Mucosa of rectum (tissue), 2 donors: ENCODE data around the gene SLC20A1.
"Not testable (repeated sequence)": the region's sequence is repeated elsewhere in the genome, so short reads cannot be mapped to it uniquely, and the experiment has no call there.

Experiments used
- H3K27ac ChIP-seq, 2 donors: one replicate each; pipeline ENCODE4 v1.7.0; 2013; ENCODE audit warnings: inconsistent platforms in 2 of 2, low read depth in 2 of 2, low read length in 2 of 2
- H3K27me3 ChIP-seq, 2 donors: one replicate each; pipeline ENCODE4 v1.7.0; 2013; ENCODE audit warnings: low read length in 2 of 2; ENCODE audit not compliant: control insufficient read depth in 2 of 2, insufficient read depth in 2 of 2
- H3K36me3 ChIP-seq, 2 donors: one replicate each; pipeline ENCODE4 v1.7.0; 2013; ENCODE audit warnings: low read length in 2 of 2; ENCODE audit not compliant: control insufficient read depth in 2 of 2, insufficient read depth in 2 of 2
- H3K4me1 ChIP-seq, 2 donors: one replicate each; pipeline ENCODE4 v1.7.0; 2013; ENCODE audit warnings: low read length in 2 of 2, mild to moderate bottlenecking in 1 of 2; ENCODE audit not compliant: control insufficient read depth in 2 of 2, insufficient read depth in 2 of 2
- H3K4me3 ChIP-seq, 2 donors: one replicate each; pipeline ENCODE4 v1.7.0; 2013; ENCODE audit warnings: low read length in 2 of 2
- H3K9ac ChIP-seq, 2 donors: one replicate each; pipeline ENCODE4 v1.7.0; 2013; ENCODE audit warnings: low read length in 2 of 2, low read depth in 1 of 2, mild to moderate bottlenecking in 1 of 2
- H3K9me3 ChIP-seq, 2 donors: one replicate each; pipeline ENCODE4 v1.7.0; 2013; ENCODE audit warnings: low read length in 2 of 2; ENCODE audit not compliant: control insufficient read depth in 2 of 2
- donor health status: healthy.
- donor health status: Normal muscosa, but diverticular disease.

The SLC20A1 gene

DNA sequence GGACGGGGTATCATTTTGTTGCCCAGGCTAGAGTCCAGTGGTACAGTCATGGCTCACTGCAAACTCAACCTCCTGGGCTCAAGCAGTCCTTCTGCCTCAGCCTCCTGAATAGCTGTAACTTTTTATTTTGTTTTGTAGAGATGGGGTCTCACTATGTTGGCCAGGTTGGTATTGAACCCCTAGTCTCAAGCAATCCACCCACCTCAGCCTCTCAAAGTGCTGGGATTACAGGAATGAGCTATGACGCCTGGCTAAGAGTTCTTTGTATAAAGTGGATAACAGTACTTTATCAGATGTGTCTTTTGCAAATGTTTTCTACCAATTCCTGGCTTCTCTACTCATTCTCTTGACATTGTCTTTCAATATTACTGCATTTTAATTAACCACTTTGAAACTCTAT lies 57.9 kb downstream of the SLC20A1 start:
- Histone ChIP-seq H3K27ac (no peak overlapping the region), H3K27me3 (peaks cover 0 to 3% of the 10 kb centered on the region in 2 donors), H3K4me3 (no peak overlapping the region), H3K9ac (no peak overlapping the region), H3K4me1 (peaks cover 0 to 2% of the 10 kb centered on the region in 2 donors), H3K36me3 (no peaks in the 10 kb centered on the region), H3K9me3 (no peaks in the 10 kb centered on the region)

DNA sequence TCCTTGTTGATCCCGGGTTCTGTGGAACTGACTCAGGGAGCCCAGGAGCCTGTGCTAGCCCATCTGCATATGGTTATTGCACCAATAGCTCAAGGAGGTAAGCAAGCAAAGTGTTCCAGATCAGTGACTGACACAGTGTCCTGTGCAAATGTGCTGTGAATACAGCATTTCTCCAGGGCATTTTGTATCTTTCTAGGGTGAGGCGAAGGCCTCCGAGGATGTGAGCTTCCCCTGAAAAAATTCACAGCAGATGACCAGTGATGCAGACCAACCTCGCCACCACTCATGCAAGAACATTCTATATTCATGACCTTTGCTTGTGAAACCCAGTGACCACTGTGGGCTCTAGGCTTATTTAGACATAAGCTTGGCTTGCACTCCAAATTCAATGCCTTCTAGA lies 59.8 kb downstream of the SLC20A1 start:
- Histone ChIP-seq H3K4me3 (no peak overlapping the region), H3K27ac (peak overlapping the region in 1 of 2 donors; percentile 12), H3K9me3 (no peaks in the 10 kb centered on the region), H3K36me3 (no peaks in the 10 kb centered on the region), H3K4me1 (peaks cover 0 to 2% of the 10 kb centered on the region in 2 donors), H3K9ac (no peak overlapping the region), H3K27me3 (peaks cover 0 to 3% of the 10 kb centered on the region in 2 donors)

DNA sequence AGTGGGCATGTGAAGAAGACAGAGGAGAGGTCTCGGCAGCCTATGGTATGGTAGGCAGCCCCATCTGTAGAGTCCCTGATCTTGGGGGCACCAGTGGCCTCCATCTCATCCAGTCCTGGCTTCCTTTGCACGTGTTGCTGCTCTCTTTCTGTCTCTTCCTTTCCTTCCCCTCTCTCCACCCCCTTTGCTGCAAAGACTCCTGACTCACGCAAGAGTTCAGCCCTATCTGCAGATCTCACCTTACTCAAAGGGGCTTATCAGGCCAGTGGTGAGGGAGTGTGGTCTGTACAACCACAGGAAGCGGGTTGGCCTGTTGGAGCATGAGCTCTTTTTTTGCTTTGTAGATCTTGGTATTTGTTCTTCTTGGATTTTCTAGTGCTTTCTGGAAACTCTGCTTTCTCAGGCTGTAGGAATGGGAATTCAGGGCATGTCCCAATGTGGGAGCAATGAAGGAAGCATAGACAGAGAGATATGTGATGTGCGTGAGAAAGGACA lies 60.5 kb downstream of the SLC20A1 start:
- peaks cover 0 to 2% of the 10 kb centered on the region in 2 donors for H3K4me1 ChIP-seq
- no peak overlapping the region for H3K9ac ChIP-seq
- H3K27ac ChIP-seq = peak overlapping the region in 1 of 2 donors; percentile 12
- H3K27me3 ChIP-seq = peaks cover 0 to 3% of the 10 kb centered on the region in 2 donors
- no peaks in the 10 kb centered on the region for H3K36me3 ChIP-seq
- H3K9me3 ChIP-seq = no peaks in the 10 kb centered on the region
- H3K4me3 ChIP-seq = no peak overlapping the region

DNA sequence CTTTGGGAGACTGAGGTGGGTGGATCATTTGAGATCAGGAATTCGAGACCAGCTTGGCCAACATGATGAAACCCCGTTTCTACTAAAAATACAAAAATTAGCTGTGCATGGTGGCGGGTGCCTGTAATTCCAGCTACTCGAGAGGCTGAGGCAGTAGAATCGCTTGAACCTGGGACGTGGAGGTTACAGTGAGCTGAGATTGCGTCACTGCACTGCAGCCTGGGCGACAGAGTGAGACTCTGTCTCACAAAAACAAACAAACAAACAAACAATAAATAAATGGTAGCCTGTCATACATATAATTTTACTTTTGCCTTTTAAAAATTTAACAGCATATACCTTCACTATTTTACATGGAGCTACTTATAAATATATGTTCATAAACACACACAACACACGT lies 61.2 kb downstream of the SLC20A1 start:
- not testable (repeated sequence) for H3K36me3 ChIP-seq, H3K27me3 ChIP-seq

DNA sequence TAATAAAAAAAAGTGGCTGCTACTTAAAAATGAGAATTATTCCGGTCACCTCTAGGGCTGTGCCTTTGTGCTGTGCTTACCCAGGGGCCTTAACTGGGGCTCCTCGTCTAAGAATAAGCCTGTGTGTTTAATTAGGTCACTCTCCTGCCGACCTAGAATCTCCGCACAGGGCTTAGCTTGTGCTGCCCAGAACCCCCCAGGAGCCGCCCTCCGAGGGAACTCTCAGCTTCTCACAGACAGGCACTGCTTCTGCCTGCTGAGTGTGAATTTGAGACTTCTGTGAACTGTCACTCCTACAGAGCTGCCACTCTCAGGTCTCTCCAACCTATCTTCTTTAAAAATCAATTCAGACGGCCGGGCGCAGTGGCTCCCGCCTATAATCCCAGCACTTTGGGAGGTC lies 63.2 kb downstream of the SLC20A1 start:
- peak overlapping the region in 1 of 2 donors; percentile 1 for H3K27ac ChIP-seq
- H3K27me3 ChIP-seq = peaks cover 0 to 3% of the 10 kb centered on the region in 2 donors
- H3K9ac ChIP-seq = no peak overlapping the region
- peaks cover 0 to 2% of the 10 kb centered on the region in 2 donors for H3K4me1 ChIP-seq
- H3K9me3 ChIP-seq = no peaks in the 10 kb centered on the region
- no peak overlapping the region for H3K4me3 ChIP-seq
- H3K36me3 ChIP-seq = no peaks in the 10 kb centered on the region

More for the DNA sequence above, 61.2 kb downstream of the SLC20A1 start:
- not testable (repeated sequence) for H3K4me1 ChIP-seq, H3K4me3 ChIP-seq, H3K27ac ChIP-seq, H3K9me3 ChIP-seq, H3K9ac ChIP-seq

DNA sequence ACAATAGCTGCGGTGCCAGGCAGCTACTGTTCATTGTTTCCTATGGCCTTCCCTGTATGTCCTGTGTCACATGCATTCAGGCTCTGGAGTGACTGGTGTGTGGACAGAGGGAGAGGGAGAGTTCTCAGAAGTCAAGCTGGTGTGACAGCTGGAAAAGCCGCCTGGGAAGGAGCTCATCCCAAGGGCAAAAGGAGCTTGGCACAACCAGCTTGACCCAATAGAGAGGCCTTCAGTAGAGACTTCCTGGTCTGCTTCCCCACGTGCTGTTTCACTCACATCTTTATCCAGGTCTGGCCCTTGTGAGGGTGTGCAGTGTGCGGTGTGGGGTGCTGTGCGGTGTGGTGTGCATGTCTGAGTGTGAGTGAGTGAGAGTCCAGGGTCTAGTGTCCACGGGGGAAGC lies 64.0 kb downstream of the SLC20A1 start:
- Histone ChIP-seq H3K9me3 (no peaks in the 10 kb centered on the region), H3K9ac (no peak overlapping the region), H3K27me3 (peaks cover 0 to 3% of the 10 kb centered on the region in 2 donors), H3K36me3 (no peaks in the 10 kb centered on the region), H3K4me1 (peaks cover 0 to 2% of the 10 kb centered on the region in 2 donors), H3K27ac (no peak overlapping the region), H3K4me3 (no peak overlapping the region)

DNA sequence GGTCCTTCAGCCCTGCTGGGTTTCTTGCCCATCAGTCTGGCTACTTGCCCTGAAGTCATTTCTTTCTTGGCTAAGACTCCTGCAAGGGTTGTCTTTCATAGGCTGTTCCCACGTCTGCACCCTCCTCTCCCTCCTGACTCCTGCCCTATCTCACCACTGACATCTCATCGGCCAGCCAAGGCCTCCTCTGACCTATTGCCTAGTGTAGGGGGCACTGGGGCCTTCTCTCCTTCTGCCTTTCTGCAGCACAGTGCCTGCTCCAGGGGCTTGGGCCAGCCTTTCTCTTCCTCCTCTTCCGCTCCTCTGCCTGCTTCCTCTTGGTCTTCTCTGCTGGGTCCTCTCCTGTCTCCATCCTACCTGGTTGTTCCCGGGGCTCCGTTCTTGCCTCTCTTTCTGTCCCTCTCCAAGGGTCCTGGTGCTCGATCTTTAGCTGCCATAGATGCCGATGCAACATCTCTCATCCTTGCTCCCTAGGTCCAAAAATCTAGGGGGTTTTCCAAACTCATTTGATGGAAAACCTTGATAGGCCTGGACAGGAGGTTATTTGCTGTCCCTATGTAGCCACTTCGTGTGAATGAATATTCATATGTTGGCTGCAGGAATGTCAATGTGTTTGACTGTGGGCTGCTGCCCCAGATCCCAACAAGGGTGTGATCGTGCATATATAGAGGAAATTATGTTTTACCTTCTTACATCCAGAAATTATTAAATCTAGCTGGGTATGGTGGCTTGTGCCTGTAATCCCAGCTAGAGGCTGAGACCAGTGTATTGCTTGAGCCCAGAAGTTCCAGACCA lies 65.4 kb downstream of the SLC20A1 start:
- Histone ChIP-seq H3K4me1 (peaks cover 0 to 2% of the 10 kb centered on the region in 2 donors), H3K4me3 (no peak overlapping the region), H3K27ac (no peak overlapping the region), H3K9ac (no peak overlapping the region), H3K36me3 (no peaks in the 10 kb centered on the region), H3K27me3 (peaks cover 0 to 3% of the 10 kb centered on the region in 2 donors), H3K9me3 (no peaks in the 10 kb centered on the region)

DNA sequence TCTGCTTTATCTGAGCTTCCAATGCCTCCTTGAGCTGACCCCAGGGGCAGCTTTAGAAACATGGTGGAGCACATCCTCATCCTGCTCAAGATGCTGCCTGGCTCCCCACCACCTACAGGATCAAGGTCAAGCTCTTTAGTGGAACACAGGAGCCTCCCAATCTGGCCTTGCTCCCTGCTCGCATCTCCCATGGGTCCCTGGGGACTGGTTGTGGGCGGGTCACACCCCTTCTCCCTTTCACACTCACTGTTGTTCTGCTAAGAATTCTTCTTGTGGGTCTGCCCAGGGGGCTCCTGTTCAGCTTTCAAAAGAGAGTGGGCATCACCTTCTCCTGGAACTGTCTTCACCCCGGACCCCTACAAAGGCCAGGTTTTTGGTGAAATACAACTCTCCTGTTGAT lies 66.7 kb downstream of the SLC20A1 start:
- H3K27me3 ChIP-seq = peaks cover 0 to 1% of the 10 kb centered on the region in 2 donors
- H3K4me3 ChIP-seq = no peak overlapping the region
- H3K9ac ChIP-seq = no peak overlapping the region
- no peak overlapping the region for H3K27ac ChIP-seq
- H3K4me1 ChIP-seq = peaks cover 0 to 2% of the 10 kb centered on the region in 2 donors
- no peaks in the 10 kb centered on the region for H3K9me3 ChIP-seq
- H3K36me3 ChIP-seq = no peaks in the 10 kb centered on the region

DNA sequence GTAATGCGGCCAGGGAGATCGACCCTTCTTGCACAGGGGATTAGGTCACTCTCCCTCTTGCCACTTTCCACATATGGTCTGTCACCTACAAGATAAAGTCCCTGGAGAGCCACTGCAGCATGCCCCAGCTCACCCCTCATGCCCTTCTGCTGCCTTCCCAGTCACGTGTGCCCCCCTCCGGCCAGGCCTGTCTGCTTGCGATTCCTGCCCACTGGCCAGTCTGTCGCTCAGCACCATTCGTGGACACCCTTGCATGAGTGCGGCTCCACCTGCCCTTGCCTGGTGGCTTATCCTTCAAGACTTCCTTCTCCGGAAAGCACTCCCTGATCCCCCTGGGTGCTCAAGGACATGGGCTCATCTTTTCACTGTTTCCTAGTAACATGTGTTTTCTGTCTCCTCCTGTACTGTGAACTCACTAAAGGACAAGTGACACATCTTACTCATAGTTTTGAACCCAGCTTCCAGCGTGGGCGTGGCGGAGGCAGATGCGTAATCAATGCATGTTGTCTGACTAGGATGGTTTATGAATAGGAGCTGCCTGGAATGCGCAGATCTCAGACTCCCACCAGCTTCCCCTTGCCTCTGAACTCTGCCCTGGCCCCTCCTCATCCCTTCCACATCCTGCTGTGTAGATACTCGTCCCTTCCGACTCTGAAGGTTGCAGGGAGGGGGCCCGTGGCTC lies 67.3 kb downstream of the SLC20A1 start:
- H3K27ac ChIP-seq = no peak overlapping the region
- H3K36me3 ChIP-seq = no peaks in the 10 kb centered on the region
- no peaks in the 10 kb centered on the region for H3K4me1 ChIP-seq
- H3K4me3 ChIP-seq = no peak overlapping the region
- H3K27me3 ChIP-seq = no peaks in the 10 kb centered on the region
- H3K9ac ChIP-seq = no peak overlapping the region
- no peaks in the 10 kb centered on the region for H3K9me3 ChIP-seq
